Germinal center (tissue), 1 donor: ENCODE measurements around the gene RCE1.

Source experiments
- DNase-seq: peaks from one replicate; pipeline ENCODE4 v3.0.0; 2012; ENCODE audit warnings: mixed read lengths, low spot score

RCE1 gene

DNA sequence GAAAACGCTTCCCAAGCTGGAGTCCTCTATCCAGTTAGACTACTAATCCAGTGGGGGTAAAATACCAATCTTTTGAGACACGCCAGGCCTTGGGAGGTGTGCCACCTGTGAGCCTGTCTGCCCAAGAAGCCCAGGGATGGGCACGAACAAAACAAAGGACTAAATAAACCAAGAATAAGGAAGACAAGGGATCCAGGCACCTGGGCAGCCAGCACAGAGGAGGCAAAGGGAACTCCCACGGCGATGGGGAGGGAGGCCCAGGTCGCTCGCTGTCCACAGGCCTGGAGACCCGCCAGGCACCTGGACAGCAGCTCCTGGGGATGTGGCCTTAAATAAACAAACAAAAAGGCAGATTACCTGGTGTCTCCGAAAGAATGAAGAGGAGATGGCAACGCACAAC, 45.0 kb downstream of the RCE1 start:
- DNase-seq: no peak

GRCh38 chr11:66889960-66890359, 46.7 kb downstream of the RCE1 start:
- DNase-seq: no peak

- no peak for DNase-seq
Measured at GRCh38 chr11:66891851-66892660, 48.8 kb downstream of the RCE1 start.

DNA sequence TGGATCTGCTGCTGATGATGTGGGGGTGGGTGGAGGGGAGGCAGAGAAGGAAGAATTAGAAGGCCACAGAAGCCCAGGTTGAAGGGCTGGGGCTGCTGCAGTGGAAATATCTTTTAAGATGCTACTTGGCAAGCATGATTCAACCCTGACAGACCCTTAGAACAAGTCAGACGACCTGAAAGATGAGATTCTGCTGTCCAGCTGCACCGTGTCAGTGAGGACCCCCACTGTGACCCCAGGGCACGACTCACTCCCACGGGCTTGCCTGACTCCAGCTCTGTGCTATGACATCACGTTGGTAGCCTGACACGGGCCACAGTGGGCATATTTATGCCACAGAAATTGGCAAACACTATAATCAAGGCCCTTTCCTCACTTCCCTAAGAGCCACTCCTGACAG, 49.7 kb downstream of the RCE1 start:
- DNase-seq: no peak

DNA sequence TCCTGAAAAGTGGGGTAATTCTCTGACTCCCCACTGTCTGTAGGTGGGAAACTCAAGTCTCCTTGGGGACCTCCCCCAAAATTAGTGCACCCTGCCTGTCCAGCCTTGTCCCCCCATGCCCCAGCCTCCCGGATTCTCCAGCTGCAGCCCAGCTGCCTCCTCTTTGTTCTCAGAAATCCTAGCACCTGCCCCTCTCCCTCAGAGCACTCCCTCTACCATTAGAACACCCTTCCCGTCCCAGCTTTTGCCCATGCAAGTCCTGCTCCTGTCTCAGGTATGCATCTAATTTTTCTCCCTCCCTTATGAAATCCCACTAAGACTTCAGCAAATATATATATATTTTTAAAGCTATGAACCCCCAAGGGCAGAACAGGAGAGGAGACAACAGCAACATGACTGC, 50.9 kb downstream of the RCE1 start:
- no peak for DNase-seq
